ENCODE results near the gene SOCS4. TPM values are rescaled to one million over a fixed set of nuclear protein-coding genes. Genes with fewer than 3 reads are reported as not detected.

Gene SOCS4
- total RNA-seq, 2 experiments from 2014 or later = 19.5 to 20.7 TPM

GRCh38 chr14:55043528-55043927, 16.5 kb downstream of the SOCS4 start:
- no peaks in the 10 kb centered on the region for H3K4me1 Mint-ChIP-seq (ENCODE audit: low read depth)
- H3K4me3 ChIP-seq (ENCODE audit: low read length) = no peak overlapping the region
- CTCF ChIA-PET = interaction anchor here (2.6 to 4.9 kb wide), 2 partner anchors 8 to 15 kb away, joined by 15 to 16 read pairs; partner anchors contain the start of genes MAPK1IP1L, SOCS4 and WDHD1
- no peaks in the 10 kb centered on the region for H3K27me3 Mint-ChIP-seq
- H3K27me3 ChIP-seq (ENCODE audit: control insufficient read depth in 1 of 2, insufficient read depth in 2 of 2, low read length in 2 of 2) = no peaks in the 10 kb centered on the region
- no peaks in the 10 kb centered on the region for H3K9me3 ChIP-seq (ENCODE audit: control insufficient read depth in 1 of 2, insufficient read depth in 1 of 2, low read length in 2 of 2)
- H3K36me3 Mint-ChIP-seq (ENCODE audit: low read depth) = peaks cover 36% of the 10 kb centered on the region
- H3K36me3 ChIP-seq (ENCODE audit: insufficient read depth, low read length) = peaks cover 25% of the 10 kb centered on the region
- no peak for TF ChIP-seq CTCF (IDR thresholded peaks at IDR 0.05)
- POLR2A ChIA-PET = interaction anchor here (2.0 kb wide), 2 partner anchors 8 to 17 kb away, joined by 5 to 8 read pairs; partner anchors contain the start of genes MAPK1IP1L, SOCS4 and WDHD1
- no peak overlapping the region for H3K27ac Mint-ChIP-seq
- intact Hi-C loops (cut with DNase I, micrococcal nuclease) = no loop called here
- no peak overlapping the region for H3K27ac ChIP-seq (ENCODE audit: low read depth in 1 of 2, low read length in 2 of 2)
- H3K4me1 ChIP-seq (ENCODE audit: insufficient read depth, low read length) = no peaks in the 10 kb centered on the region
- no peak for DNase-seq
- ATAC-seq (ENCODE audit: poor library complexity) = no peak
- H3K4me3 Mint-ChIP-seq = no peak overlapping the region
- no peaks in the 10 kb centered on the region for H3K9me3 Mint-ChIP-seq

- no peak for DNase-seq
- peaks cover 19% of the 10 kb centered on the region for H3K36me3 ChIP-seq (ENCODE audit: insufficient read depth, low read length)
- TF ChIP-seq CTCF (IDR thresholded peaks at IDR 0.05) = no peak
- no peaks in the 10 kb centered on the region for H3K4me1 ChIP-seq (ENCODE audit: insufficient read depth, low read length)
- H3K27ac ChIP-seq (ENCODE audit: low read depth in 1 of 2, low read length in 2 of 2) = no peak overlapping the region
- H3K4me3 Mint-ChIP-seq = no peak overlapping the region
- POLR2A ChIA-PET = interaction anchor here (0.9 kb wide), 1 partner anchor 18 kb away, joined by 3 read pairs; the partner anchor contains the start of genes SOCS4 and WDHD1
- no peaks in the 10 kb centered on the region for H3K4me1 Mint-ChIP-seq (ENCODE audit: low read depth)
- no peaks in the 10 kb centered on the region for H3K27me3 ChIP-seq (ENCODE audit: control insufficient read depth in 1 of 2, insufficient read depth in 2 of 2, low read length in 2 of 2)
- peaks cover 22% of the 10 kb centered on the region for H3K36me3 Mint-ChIP-seq (ENCODE audit: low read depth)
- no peak overlapping the region for H3K4me3 ChIP-seq (ENCODE audit: low read length)
- no peak overlapping the region for H3K27ac Mint-ChIP-seq
- CTCF ChIA-PET = interaction anchor here (4.9 kb wide), 1 partner anchor 17 kb away, joined by 16 read pairs; the partner anchor contains the start of genes SOCS4 and WDHD1
- intact Hi-C loops (cut with DNase I, micrococcal nuclease) = no loop called here
- no peaks in the 10 kb centered on the region for H3K27me3 Mint-ChIP-seq
- H3K9me3 ChIP-seq (ENCODE audit: control insufficient read depth in 1 of 2, insufficient read depth in 1 of 2, low read length in 2 of 2) = no peaks in the 10 kb centered on the region
- no peak for ATAC-seq (ENCODE audit: poor library complexity)
- H3K9me3 Mint-ChIP-seq = no peaks in the 10 kb centered on the region
These were observed 18.1 kb downstream of the SOCS4 start for GRCh38 chr14:55045087-55045486.

- H3K27me3 ChIP-seq (ENCODE audit: control insufficient read depth in 1 of 2, insufficient read depth in 2 of 2, low read length in 2 of 2) = no peaks in the 10 kb centered on the region
- H3K27me3 Mint-ChIP-seq = no peaks in the 10 kb centered on the region
- H3K27ac ChIP-seq (ENCODE audit: low read depth in 1 of 2, low read length in 2 of 2) = no peak overlapping the region
- H3K4me1 ChIP-seq (ENCODE audit: insufficient read depth, low read length) = peaks cover 11% of the 10 kb centered on the region
- ChIA-PET CTCF (interaction anchor here (0.6 to 1.5 kb wide), 4 partner anchors 9 to 42 kb away, joined by 3 to 6 read pairs (median 4); partner anchors contain the start of genes SOCS4 and WDHD1), POLR2A (no interaction called here)
- peaks cover 13% of the 10 kb centered on the region for H3K4me1 Mint-ChIP-seq (ENCODE audit: low read depth)
- H3K27ac Mint-ChIP-seq = no peak overlapping the region
- TF ChIP-seq CTCF (IDR thresholded peaks at IDR 0.05) = no peak
- H3K36me3 Mint-ChIP-seq (ENCODE audit: low read depth) = peaks cover 36% of the 10 kb centered on the region
- peaks cover 17% of the 10 kb centered on the region for H3K36me3 ChIP-seq (ENCODE audit: insufficient read depth, low read length)
- ATAC-seq (ENCODE audit: poor library complexity) = no peak
- no peak overlapping the region for H3K4me3 ChIP-seq (ENCODE audit: low read length)
- DNase-seq = no peak
- intact Hi-C loops (cut with DNase I, micrococcal nuclease) = no loop called here
- no peaks in the 10 kb centered on the region for H3K9me3 Mint-ChIP-seq
- H3K4me3 Mint-ChIP-seq = no peak overlapping the region
- no peaks in the 10 kb centered on the region for H3K9me3 ChIP-seq (ENCODE audit: control insufficient read depth in 1 of 2, insufficient read depth in 1 of 2, low read length in 2 of 2)
These were observed 20.4 kb downstream of the SOCS4 start for GRCh38 chr14:55047301-55048053.
